NT2/D1 (cell line): Measurements from ENCODE around the gene RPL38.

Experiments
- YY1 ChIP-seq: IDR thresholded peaks from 2 replicates; pipeline ENCODE4 v1.6.1; 2011; ENCODE audit not compliant: insufficient read length, insufficient read depth
- ZNF274 ChIP-seq: IDR thresholded peaks from 2 replicates; pipeline ENCODE4 v1.6.1; 2011; ENCODE audit warnings: mild to moderate bottlenecking, low read depth, low read length

DNA sequence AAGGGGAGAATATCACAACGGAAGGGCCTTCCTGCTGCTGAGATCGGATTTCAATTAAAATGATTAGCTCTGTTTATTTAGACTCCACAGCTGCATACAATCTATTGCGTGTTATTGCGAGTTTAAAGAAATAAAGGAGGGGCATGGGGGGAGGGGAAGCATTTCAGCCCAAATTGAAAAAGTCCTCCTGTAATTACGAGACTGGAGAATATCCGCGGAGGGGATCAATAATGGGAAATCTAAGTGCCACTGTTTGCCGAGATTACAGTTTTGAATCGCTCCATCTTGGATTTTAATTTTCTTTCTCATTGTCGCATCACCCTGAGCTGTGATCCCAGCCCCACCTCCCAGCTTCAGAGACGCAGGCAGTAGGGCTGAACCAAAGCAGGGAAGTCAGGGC is 15.7 kb upstream of the RPL38 start:
- no peak for TF ChIP-seq YY1
- TF ChIP-seq ZNF274, result no peak
